NCI-H226 (cell line): Measurements from ENCODE around the gene KLK1.

Source experiments
- DNase-seq: peaks from one replicate; pipeline ENCODE4 v3.0.0-alpha.2; 2015

Gene KLK1

GRCh38 chr19:50835785-50836542 lies 12.4 kb upstream of the KLK1 start:
- DNase-seq, result peak; percentile 66

- no peak for DNase-seq
Measured at GRCh38 chr19:50835103-50835784, 11.7 kb upstream of the KLK1 start.

GRCh38 chr19:50833802-50834167 lies 10.2 kb upstream of the KLK1 start:
- DNase-seq, result no peak

- DNase-seq, result no peak
Measured at GRCh38 chr19:50833117-50833801, 9.7 kb upstream of the KLK1 start, which contains the start of gene KLK15. Gene KLK15 (minus strand): TSS chr19:50833574. CDS start chr19:50831492, 2,082 bp downstream.

GRCh38 chr19:50832666-50833065 lies 9.1 kb upstream of the KLK1 start:
- no peak for DNase-seq

- DNase-seq, result no peak
Measured at GRCh38 chr19:50831026-50831396, 7.4 kb upstream of the KLK1 start.

GRCh38 chr19:50830266-50831025 lies 6.9 kb upstream of the KLK1 start:
- no peak for DNase-seq

GRCh38 chr19:50829801-50830200 lies 6.2 kb upstream of the KLK1 start:
- no peak for DNase-seq

GRCh38 chr19:50827476-50827875 lies 3.9 kb upstream of the KLK1 start:
- no peak for DNase-seq

- DNase-seq, result no peak
Measured at GRCh38 chr19:50826492-50827240, 3.1 kb upstream of the KLK1 start.

GRCh38 chr19:50822661-50823208 lies 852 bp downstream of the KLK1 start:
- DNase-seq, result no peak

GRCh38 chr19:50821622-50822021 lies 2.0 kb downstream of the KLK1 start:
- DNase-seq, result no peak

GRCh38 chr19:50821248-50821612 lies 2.4 kb downstream of the KLK1 start:
- no peak for DNase-seq

GRCh38 chr19:50820549-50821247 lies 2.9 kb downstream of the KLK1 start:
- DNase-seq, result no peak

GRCh38 chr19:50820086-50820485 lies 3.5 kb downstream of the KLK1 start:
- DNase-seq, result no peak

- no peak for DNase-seq
Measured at GRCh38 chr19:50819636-50820035, 4.0 kb downstream of the KLK1 start.

- DNase-seq, result no peak
Measured at GRCh38 chr19:50818859-50819472, 4.6 kb downstream of the KLK1 start.

GRCh38 chr19:50817941-50818858 lies 5.4 kb downstream of the KLK1 start:
- DNase-seq, result no peak

GRCh38 chr19:50815439-50815838 lies 8.1 kb downstream of the KLK1 start:
- no peak for DNase-seq

- DNase-seq, result no peak
Measured at GRCh38 chr19:50814883-50815282, 8.7 kb downstream of the KLK1 start.
